HG03108 (cell line): ENCODE measurements around the gene RORB.

Experiments used
- ATAC-seq: cut with Tn5 transposase; IDR thresholded peaks from one replicate; pipeline ENCODE4 v1.9.1; 2021; ENCODE audit warnings: moderate library complexity; ENCODE audit not compliant: unreplicated experiment

The RORB gene

GRCh38 chr9:74697535-74697934, 200.4 kb downstream of the RORB start:
- ATAC-seq: no peak

GRCh38 chr9:74711341-74711740, 214.2 kb downstream of the RORB start:
- ATAC-seq: no peak

DNA sequence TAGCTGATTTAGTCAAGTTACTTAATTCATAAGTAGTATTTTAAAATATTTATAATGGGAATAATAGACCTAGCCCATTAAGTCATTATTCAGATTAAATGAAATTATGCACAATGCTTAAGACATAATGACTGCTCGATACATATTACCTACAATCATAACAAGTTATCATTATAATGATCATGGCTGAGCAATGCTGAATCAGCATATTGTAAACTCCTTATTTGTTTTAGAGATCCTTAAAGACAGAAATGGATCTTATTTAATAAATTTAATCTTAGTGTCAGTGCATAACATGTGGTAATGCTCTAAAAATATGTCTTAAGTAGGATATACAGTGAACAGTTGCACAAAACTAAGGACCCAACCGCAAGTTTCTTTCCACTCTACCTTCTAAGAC, 221.6 kb downstream of the RORB start:
- ATAC-seq: no peak

DNA sequence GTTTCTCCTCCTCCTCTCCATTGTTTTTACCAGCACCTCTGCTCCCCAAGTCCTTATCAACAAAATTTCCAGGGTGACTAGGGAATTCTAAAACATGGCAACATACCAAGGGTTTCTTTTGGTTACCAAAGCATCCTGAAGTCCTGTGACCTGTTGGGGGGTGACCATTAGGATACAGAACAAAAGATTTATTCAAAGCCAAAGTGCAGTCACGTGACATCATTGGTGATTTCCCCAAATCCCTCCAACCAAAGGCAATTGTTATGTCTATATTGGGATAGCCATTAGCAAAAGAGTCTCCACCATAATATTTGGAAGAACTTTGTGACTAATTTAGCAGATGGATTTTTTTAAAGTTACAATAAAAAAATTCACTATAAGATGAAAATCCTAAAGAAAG, 222.2 kb downstream of the RORB start:
- ATAC-seq: no peak

DNA sequence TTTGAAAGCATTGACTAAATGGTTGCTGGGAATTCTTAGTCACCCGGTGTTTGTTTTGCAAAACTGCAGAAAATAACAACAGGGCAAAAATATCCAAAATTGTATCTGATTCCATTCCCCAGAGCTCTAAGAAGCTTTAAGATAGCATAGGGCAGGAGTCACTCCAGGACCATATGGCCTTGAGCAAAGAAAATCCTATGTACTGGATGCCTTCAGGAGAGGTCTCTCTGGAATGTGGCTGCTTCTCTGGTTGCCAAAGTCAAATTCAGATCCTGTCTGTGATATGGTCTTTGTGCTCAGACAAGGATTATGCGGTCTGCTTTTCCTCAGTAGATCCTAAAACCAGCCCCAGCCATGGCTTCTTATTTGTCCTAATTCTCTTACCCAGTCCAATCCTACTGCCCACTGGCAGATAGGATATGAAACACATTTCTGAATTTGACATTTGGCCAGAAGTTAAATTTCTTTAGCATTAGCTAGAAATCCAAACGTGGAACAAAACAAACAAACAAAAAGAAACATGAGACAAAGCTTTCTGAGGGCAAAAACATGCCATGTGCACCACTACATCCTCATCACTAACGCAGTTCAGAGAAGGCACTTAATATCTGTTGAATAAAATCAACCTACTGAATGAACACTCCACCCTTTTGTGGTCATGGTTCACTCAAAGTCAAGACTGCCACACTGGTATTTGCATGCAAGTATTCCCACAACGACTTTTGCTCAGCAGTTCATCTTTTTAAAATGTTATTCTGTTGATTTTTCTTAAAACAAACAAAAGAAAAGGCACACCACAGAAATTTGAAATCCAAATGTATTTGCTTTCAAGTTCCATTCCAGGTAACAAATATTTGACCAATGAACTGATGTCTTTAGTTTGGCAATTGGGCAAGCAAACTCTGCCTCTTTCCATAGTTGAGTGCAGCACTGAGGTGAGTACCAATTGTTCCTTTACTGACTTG, 224.8 kb downstream of the RORB start:
- ATAC-seq: no peak

DNA sequence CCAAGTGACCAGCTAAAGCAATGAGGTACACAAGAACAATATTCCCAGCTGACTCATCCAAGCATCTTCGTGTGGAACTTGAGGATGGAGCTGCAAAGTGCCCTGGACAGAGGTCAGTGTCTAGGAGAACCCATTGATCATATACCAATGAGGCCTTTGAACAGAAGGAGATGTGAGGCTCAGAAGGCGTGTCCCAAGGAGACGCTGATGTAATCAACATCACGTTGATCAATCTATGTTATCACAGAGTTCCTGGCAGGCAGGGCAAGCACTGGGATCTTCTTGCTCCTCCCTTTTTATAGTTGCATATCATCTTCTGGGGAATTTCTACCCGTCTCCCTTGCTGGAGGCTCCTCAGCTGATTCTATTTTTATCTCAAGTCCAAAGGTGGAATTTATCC, 227.2 kb downstream of the RORB start:
- ATAC-seq: no peak

- ATAC-seq: no peak
These were observed 229.4 kb downstream of the RORB start for GRCh38 chr9:74726581-74726980.

- no peak for ATAC-seq
These were observed 231.0 kb downstream of the RORB start for GRCh38 chr9:74728176-74728575.

DNA sequence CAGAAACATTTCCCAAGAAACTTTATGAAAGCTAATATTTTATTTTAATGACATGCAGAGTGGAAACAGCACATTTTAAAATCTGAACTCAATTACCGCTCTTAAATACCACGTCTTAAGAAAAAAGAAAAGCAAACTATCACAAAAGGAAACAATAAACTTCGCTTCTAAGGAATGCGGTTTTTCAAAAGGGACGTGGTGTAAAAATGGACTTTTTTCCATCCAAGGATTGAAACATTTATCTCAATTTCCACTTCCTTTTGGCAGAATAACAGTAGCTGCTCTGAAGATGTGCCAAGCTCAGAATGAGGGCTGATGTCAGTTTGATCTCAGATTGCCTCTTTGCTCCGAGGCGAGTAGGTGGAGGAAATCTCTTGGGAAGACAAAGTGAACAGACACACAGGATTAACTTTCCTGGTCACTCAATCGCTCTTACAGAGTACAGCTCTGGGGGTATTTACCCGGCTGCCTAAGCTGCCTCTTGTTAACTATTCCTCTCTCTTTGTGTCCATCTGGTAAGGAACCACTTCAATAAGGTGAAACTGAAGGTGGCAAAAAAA, 232.1 kb downstream of the RORB start:
- ATAC-seq: no peak

DNA sequence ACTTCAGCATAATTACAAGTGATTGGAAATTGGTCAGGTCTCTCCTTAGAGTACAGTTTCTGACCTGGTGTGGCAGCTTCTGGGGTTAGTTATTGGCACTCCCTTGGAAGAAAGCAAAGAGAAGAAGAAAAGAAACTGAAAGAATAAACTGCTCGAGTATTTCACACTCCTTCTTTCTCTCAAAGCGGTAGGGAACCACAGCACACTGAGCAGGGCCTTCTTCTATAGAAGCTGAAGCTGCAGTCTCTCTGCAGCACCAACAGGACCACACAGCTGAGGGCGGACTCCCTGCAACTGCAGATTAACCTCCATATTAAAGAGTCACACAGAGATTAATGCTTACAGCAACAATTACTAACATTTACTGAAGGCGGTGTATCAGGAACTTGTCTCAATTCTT, 238.6 kb downstream of the RORB start:
- ATAC-seq: no peak

DNA sequence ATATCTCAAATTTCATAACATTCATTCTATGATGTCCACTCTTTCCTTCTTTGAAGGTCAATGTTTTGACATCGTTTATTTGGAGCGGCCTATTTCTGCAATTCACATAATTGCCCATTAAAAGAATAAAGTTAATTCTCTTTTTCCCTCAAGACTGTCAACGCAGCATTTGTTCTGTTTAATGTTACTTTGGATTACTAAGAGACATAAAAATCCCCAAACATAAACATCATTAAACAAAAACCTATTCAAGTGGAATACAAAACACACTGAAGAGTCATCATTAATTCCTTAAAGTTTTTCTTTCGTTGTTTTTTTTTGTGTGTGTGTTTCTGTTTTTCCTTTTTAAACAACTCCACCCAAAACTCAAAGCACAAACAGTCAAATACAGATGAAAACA, 239.5 kb downstream of the RORB start:
- no peak for ATAC-seq

DNA sequence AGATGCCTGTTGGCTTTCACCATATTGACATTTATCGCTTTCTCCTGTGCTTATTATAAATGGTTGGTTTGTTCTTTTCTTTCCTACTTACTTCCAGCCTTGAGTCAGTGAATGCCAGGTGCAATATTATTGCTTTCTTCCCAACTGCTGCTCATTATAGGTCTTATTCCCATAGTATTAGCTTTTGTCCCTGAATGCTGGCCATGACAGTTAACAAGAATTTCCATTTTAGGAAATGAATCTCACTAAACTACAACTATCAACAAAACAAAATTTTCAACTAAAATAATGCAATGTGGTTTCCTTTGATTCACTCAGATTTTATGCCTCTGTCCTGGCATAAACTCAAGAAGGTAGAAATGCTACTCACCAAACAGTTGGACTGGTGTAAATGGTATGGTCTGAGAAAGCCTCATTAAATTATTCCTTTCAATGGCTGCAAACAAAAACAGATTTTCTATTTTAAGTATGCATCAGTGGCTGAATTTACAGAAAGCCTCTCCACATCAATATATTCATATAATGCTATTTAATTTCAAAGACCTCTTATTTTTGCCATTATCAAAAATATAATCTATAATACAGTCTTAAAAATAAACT, 245.2 kb downstream of the RORB start:
- ATAC-seq: no peak
